Non-pigmented ciliary epithelial cell (primary cell): ENCODE results near the gene ADH5.
"Not testable (repeated sequence)": the region's sequence is repeated elsewhere in the genome, so short reads cannot be mapped to it uniquely, and the experiment has no call there.

Source experiments
- DNase-seq: peaks from one replicate; pipeline ENCODE4 v3.0.0-alpha.2; 2010; ENCODE audit warnings: low read depth

The ADH5 gene

GRCh38 chr4:99029018-99029735 is 59.4 kb downstream of the ADH5 start:
- DNase-seq = no peak

- DNase-seq = no peak
Observed at GRCh38 chr4:99028187-99028586, 60.4 kb downstream of the ADH5 start.

- DNase-seq = no peak
Observed at GRCh38 chr4:99027304-99027703, 61.3 kb downstream of the ADH5 start.

- no peak for DNase-seq
Observed at GRCh38 chr4:99025506-99025905, 63.1 kb downstream of the ADH5 start.

GRCh38 chr4:99024481-99025275 is 63.9 kb downstream of the ADH5 start:
- no peak for DNase-seq

GRCh38 chr4:99023800-99024251 is 64.8 kb downstream of the ADH5 start:
- not testable (repeated sequence) for DNase-seq

- DNase-seq = no peak
Observed at GRCh38 chr4:99022566-99022965, 66.0 kb downstream of the ADH5 start.

GRCh38 chr4:99021386-99021785 is 67.2 kb downstream of the ADH5 start:
- DNase-seq = no peak
